Nephron progenitor cell (in vitro differentiated cells): ENCODE measurements around the gene CDC14A.

Experiments used
- DNase-seq: peaks from one replicate; pipeline ENCODE4 v3.0.0; 2021
- H3K27ac Mint-ChIP-seq: 2 replicates; pipeline ENCODE4 v1.8.0; 2021; ENCODE audit warnings: mild to moderate bottlenecking, moderate library complexity, mixed read lengths
- H3K27me3 Mint-ChIP-seq: 2 replicates; pipeline ENCODE4 v1.8.0; 2021; ENCODE audit warnings: mild to moderate bottlenecking, low read depth, mixed read lengths; ENCODE audit not compliant: poor library complexity
- H3K36me3 Mint-ChIP-seq: 2 replicates; pipeline ENCODE4 v1.8.0; 2021; ENCODE audit warnings: low read depth, mixed read lengths
- H3K4me1 Mint-ChIP-seq: 2 replicates; pipeline ENCODE4 v1.8.0; 2021; ENCODE audit warnings: mixed read lengths
- H3K4me3 Mint-ChIP-seq: 2 replicates; pipeline ENCODE4 v1.8.0; 2021; ENCODE audit warnings: mild to moderate bottlenecking, moderate library complexity, mixed read lengths
- H3K9me3 Mint-ChIP-seq: 2 replicates; pipeline ENCODE4 v1.8.0; 2021; ENCODE audit warnings: mild to moderate bottlenecking, moderate library complexity, mixed read lengths
- CTCF ChIP-seq: fragments of 200-600 bp; sonication (generic); IDR thresholded peaks from 2 replicates; pipeline ENCODE4 v1.5.0; 2021; ENCODE audit warnings: antibody characterized with exemption

Gene CDC14A

GRCh38 chr1:100536031-100536430, 183.7 kb downstream of the CDC14A start:
- Mint-ChIP-seq H3K4me3 (no peak overlapping the region), H3K4me1 (peaks cover 14% of the 10 kb centered on the region), H3K27ac (no peak overlapping the region), H3K27me3 (peaks cover 71% of the 10 kb centered on the region), H3K9me3 (no peaks in the 10 kb centered on the region), H3K36me3 (no peaks in the 10 kb centered on the region)
- no peak for TF ChIP-seq CTCF
- no peak for DNase-seq

GRCh38 chr1:100538913-100539835, 186.9 kb downstream of the CDC14A start:
- Mint-ChIP-seq H3K27ac (no peak overlapping the region), H3K9me3 (no peaks in the 10 kb centered on the region), H3K4me3 (peak overlapping the region; percentile 77), H3K36me3 (no peaks in the 10 kb centered on the region), H3K4me1 (peaks cover 14% of the 10 kb centered on the region), H3K27me3 (peaks cover 94% of the 10 kb centered on the region)
- TF ChIP-seq CTCF = peak; percentile 20
- peak; percentile 55 for DNase-seq

GRCh38 chr1:100539836-100540536, 187.7 kb downstream of the CDC14A start:
- Mint-ChIP-seq H3K36me3 (no peaks in the 10 kb centered on the region), H3K27me3 (peaks cover 91% of the 10 kb centered on the region), H3K9me3 (no peaks in the 10 kb centered on the region), H3K4me3 (peak overlapping the region; percentile 77), H3K27ac (no peak overlapping the region), H3K4me1 (peaks cover 13% of the 10 kb centered on the region)
- no peak for TF ChIP-seq CTCF
- peak; percentile 52 for DNase-seq

GRCh38 chr1:100542285-100542684, 190.0 kb downstream of the CDC14A start:
- H3K27me3 Mint-ChIP-seq = peaks cover 74% of the 10 kb centered on the region
- TF ChIP-seq CTCF = no peak
- no peak for DNase-seq
- no peak overlapping the region for H3K27ac Mint-ChIP-seq
- H3K4me3 Mint-ChIP-seq = no peak overlapping the region
- peaks cover 8% of the 10 kb centered on the region for H3K4me1 Mint-ChIP-seq
- no peaks in the 10 kb centered on the region for H3K9me3 Mint-ChIP-seq
- no peaks in the 10 kb centered on the region for H3K36me3 Mint-ChIP-seq

GRCh38 chr1:100543640-100544039, 191.3 kb downstream of the CDC14A start:
- Mint-ChIP-seq H3K4me3 (no peak overlapping the region), H3K4me1 (peaks cover 3% of the 10 kb centered on the region), H3K27ac (no peak overlapping the region), H3K9me3 (no peaks in the 10 kb centered on the region), H3K36me3 (no peaks in the 10 kb centered on the region), H3K27me3 (peaks cover 61% of the 10 kb centered on the region)
- TF ChIP-seq CTCF = no peak
- DNase-seq = no peak
